HG03175 (cell line): ENCODE measurements around the gene UPF1.
"Not testable (repeated sequence)": the region's sequence is repeated elsewhere in the genome, so short reads cannot be mapped to it uniquely, and the experiment has no call there.

Experiments
- ATAC-seq: cut with Tn5 transposase; IDR thresholded peaks from one replicate; pipeline ENCODE4 v1.9.1; 2021; ENCODE audit warnings: mild to moderate bottlenecking, moderate library complexity; ENCODE audit not compliant: unreplicated experiment

UPF1 gene

GRCh38 chr19:18895038-18895823, 63.5 kb downstream of the UPF1 start:
- ATAC-seq, result no peak

DNA sequence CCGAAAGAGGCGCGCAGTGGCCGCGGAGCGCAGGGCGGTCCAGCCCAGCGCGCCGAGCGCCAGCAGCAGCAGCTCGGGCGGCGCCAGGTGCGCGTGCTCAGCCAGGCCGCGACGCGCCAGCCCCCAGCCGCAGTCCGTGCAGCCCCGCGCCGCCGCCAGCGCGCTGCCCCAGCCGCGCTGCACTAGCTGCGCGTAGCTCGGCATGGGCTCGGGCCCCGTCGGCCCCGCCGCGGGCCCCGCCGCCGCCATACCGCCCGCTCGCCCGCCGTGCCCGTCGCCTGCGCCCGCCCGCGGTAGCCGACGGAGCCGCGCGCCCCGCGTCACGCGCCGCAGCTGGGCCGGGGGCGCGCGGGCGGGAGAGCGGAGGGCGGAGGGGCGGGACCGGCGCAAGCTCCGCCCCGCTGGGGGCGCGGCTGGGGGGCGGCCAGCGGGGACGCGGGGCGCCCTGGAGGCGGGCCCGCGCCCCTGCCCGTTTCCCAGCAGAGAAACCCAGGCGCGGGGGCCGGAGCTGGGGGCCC, 64.1 kb downstream of the UPF1 start, which contains the start of gene CERS1:
Gene CERS1, minus strand, starts transcription at position 335 of the 518 bp plus-strand sequence. Its CDS starts 86 bp downstream, at position 249.
- ATAC-seq, result no peak

DNA sequence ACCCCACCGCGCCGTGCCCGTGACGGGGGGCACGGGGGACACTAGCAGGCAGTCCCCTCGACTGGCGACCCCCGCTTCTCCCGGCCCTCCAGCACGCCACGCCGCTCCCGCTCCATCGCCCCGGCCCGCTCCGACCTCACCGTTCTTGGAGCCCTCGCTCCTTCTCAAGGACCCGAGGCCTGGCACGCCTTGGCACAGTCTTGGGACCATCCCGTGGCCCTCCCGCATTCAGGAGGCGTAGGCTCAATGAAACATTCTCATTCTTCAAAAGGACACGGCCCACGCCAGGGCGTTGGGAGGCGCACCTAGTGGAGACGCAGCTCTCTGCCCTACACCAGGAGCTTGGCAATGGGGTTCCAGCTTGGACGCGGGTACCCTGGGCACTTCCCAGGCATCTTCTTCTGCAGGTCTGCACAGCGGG, 64.7 kb downstream of the UPF1 start:
- ATAC-seq, result no peak

GRCh38 chr19:18897094-18898029, 65.6 kb downstream of the UPF1 start:
- ATAC-seq, result no peak

DNA sequence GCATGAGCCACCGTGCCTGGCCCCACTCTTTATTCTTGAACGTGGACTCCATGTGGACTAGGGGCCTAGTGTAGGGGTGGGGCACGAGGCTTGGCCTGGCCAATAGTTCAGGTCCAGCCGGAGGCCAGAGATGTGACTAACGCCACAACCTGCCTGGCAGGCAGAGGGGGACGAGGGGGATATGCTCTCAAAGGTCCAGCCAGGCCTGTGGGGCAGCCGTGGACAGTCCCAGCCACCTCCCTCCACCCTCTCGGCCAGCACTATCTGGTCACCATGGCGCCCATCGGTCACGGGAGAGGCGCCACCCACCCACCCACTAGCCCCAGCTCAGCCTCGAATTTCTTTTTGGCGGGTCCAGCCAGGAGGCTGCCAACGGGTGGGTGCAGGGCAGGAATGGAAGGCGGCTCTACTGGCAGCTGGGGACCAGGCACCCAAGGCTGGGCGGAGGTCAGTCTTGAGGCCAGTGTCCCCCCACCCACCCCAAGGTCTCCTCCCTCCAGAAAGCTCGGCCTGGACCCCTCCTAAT, 66.4 kb downstream of the UPF1 start:
- no peak for ATAC-seq

DNA sequence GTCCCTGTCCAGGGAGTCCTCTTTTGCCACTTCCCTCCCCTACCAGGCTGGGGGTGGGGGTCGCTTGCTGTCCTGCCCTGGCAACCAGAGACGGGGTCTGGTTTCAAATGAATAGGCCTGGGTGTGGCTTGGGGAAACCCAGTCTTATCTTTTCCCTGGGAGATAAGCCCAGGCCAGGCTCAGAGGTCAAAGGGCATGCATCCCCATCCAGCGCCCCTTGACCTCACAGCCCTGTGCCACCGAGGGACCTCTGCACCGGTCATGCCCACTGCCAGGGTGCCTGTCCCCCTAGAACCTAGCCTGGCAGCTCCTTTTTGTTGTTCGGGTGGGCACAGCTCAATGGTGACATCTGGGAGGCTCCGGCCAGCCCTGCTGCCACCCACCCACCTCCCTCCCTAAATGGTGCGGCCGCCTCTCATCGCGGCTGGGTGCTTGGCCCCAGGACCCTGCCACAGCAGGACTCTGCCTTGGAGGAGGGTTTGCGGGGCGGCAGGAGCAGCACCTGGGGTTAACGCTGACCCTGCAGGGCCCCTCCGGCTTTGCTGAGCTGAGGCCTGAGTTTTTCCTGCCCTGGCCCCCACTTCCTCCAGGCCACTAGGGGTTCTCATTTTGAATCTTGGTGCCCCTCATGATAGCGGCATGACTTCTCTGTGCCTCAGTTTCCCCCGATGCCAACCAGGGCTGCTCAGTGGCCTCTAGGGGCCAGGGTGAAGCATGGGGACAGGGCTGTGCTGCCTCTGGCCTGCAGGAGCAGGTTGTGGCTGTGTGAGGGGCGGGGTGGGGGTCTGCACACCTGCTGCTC, 67.0 kb downstream of the UPF1 start:
- no peak for ATAC-seq

GRCh38 chr19:18899624-18900560, 68.1 kb downstream of the UPF1 start:
- no peak for ATAC-seq

DNA sequence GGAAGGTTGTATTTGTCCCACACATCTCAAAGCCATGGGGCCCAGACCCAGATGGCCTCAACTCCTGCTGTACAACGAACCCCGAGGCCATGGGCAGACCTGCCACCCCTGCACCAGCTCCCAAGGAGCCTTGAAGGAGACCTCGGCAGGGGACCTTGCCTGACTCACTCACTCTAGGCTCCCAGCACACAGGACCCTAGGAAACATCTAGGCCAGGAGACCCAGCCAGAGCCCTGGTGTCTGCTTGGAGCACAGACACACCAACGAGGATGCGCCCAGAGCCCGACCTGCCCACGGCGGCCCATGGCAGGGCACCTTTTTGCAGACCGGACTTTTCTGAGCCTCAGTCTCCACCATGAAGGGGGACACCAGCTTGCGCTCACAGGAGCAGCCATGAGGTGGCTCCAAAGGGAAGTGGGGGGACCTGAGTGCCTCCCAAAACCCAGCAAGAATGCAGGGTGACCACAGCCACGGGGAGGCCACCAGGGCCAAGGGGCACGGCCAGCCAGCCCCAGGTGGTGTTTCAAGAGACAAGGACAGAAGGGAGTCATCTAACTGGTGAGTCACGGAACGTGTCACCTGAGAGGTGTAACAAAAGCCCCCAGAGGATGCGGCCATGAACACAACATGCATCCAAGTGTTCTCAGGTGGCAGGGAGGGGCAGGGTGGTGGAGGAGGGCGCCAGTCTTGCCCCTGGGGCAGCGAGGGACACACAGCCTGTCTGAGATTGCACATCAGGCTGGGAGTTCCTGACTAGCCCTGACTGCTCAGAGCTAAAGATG, 69.1 kb downstream of the UPF1 start:
- no peak for ATAC-seq

DNA sequence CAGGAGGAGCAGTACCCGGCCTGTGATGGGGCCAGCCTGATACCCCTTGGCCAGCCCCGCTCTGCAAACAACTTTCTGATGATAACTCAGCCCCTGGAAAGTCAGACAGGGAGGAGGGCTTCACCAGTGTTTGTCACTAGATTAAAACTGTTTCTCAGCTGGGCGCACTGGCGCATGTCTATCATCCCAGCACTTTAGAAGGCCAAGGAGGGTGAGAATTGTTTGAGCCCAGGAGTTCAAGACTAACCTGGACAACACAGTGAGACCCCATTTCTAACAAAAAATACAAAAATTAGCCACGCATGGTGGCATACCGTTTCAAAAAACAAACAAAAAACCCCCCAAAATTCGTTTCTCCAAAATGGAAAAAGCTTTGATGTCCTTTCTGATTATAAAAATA, 69.7 kb downstream of the UPF1 start:
- ATAC-seq, result no peak

DNA sequence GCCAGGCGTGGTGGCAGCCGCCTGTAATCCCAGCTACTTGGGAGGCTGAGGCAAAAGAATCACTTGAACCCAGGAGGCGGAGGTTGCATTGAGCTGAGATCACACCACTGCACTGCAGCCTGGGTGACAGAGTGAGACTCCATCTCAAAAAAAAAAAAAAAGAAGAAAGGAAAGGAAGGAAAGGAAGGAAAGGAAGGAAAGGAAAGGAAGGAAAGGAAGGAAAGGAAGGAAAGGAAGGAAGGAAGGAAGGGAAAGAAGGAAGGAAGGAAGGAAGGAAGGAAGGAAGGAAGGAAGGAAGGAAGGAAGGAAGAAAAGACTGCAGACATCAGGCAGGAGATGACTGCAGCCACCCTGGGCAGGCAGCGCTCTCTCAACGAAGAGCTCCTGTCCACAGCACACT, 70.8 kb downstream of the UPF1 start:
- ATAC-seq, result not testable (repeated sequence)

GRCh38 chr19:18903156-18904037, 71.6 kb downstream of the UPF1 start:
- no peak for ATAC-seq

DNA sequence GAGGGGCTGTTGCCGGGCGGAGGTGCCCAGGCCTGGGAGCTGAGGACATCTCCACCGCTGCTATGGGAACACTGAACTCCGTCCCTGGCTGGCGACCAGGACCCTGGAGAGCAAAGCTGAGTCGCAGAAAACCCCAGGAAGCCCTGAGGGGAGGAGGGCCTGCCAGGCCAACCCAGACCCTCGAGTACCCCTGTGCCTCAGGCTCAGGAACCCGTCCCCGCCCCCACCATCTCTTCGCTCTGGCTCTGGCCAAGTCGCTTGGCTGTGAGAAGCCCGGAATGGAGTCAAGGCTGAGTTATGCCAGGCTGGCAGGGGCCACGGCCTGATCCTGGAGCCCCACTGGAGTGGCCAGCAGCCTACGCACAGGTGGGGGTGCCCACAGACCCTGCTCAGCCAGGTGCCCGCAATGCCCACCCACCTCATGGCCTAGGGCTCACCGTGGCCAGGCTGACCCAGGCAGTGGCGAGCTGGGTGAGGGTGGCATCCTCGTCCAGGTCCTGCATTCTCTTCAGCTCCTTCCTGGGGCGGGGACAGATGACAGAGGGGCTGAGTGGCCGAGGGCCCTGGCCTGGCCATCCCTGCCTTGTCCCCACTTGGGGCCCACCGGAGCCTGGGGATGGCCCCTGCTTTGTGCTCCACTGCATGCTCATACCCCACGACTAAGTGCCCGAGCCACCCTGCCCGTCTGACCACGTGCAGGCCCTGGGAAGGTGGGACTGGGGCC, 72.7 kb downstream of the UPF1 start:
- ATAC-seq, result no peak

- no peak for ATAC-seq
These were observed 73.3 kb downstream of the UPF1 start for GRCh38 chr19:18905058-18905456.

- no peak for ATAC-seq
These were observed 73.9 kb downstream of the UPF1 start for GRCh38 chr19:18905513-18906236.

- ATAC-seq, result no peak
These were observed 75.1 kb downstream of the UPF1 start for GRCh38 chr19:18906605-18907519.
